GM10248 (cell line): Measurements from ENCODE around the gene ATRNL1.

ENCODE experiments used
- CTCF ChIA-PET: fragments of 300-600 bp; sonication (Branson Sonifier 250); formaldehyde crosslinking; extraction: SDS; loops from one replicate; lab custom pipeline; 2021; ENCODE audit warnings: antibody characterized with exemption; lab: Yijun Ruan, JAX
- POLR2A ChIA-PET: fragments of 350-650 bp; sonication (Branson Sonifier 250); formaldehyde crosslinking; extraction: SDS; loops from one replicate; lab custom pipeline; 2020; ENCODE audit warnings: antibody characterized with exemption; lab: Yijun Ruan, JAX
- DNase-seq: peaks from one replicate; pipeline ENCODE4 v3.0.0; 2012; ENCODE audit errors: extremely low spot score
- CTCF ChIP-seq: IDR thresholded peaks from 2 replicates; pipeline ENCODE4 v1.5.1; 2012; ENCODE audit warnings: mild to moderate bottlenecking, low read depth; ENCODE audit errors: extremely low read depth, missing control alignments, control extremely low read depth

ATRNL1 gene

GRCh38 chr10:115831016-115831415, 737.9 kb downstream of the ATRNL1 start:
- no peak for DNase-seq
- ChIA-PET CTCF (interaction anchor here (0.9 kb wide), 1 partner anchor 42 kb away, joined by 3 read pairs; no protein-coding TSS in a partner anchor), POLR2A (no interaction called here)
- TF ChIP-seq CTCF = no peak

- DNase-seq = no peak
- ChIA-PET POLR2A (no interaction called here), CTCF (no interaction called here)
- no peak for TF ChIP-seq CTCF
These were observed 740.0 kb downstream of the ATRNL1 start for GRCh38 chr10:115833119-115833518.

- no peak for TF ChIP-seq CTCF
- CTCF ChIA-PET = interaction anchor here (1.0 to 1.3 kb wide), 2 partner anchors 15 to 46 kb away, joined by 3 to 7 read pairs; no protein-coding TSS in a partner anchor
- POLR2A ChIA-PET = no interaction called here
- no peak for DNase-seq
These were observed 751.4 kb downstream of the ATRNL1 start for GRCh38 chr10:115844591-115844990.

- DNase-seq = no peak
- ChIA-PET CTCF (interaction anchor here (1.1 kb wide), 1 partner anchor 20 kb away, joined by 3 read pairs; no protein-coding TSS in a partner anchor), POLR2A (no interaction called here)
- no peak for TF ChIP-seq CTCF
These were observed 752.8 kb downstream of the ATRNL1 start for GRCh38 chr10:115845921-115846320.

GRCh38 chr10:115846528-115846927, 753.4 kb downstream of the ATRNL1 start:
- DNase-seq = no peak
- POLR2A ChIA-PET = no interaction called here
- CTCF ChIA-PET = interaction anchor here (1.1 kb wide), 1 partner anchor 20 kb away, joined by 3 read pairs; no protein-coding TSS in a partner anchor
- no peak for TF ChIP-seq CTCF

- no peak for DNase-seq
- CTCF ChIA-PET = no interaction called here
- POLR2A ChIA-PET = no interaction called here
- TF ChIP-seq CTCF = no peak
These were observed 756.0 kb downstream of the ATRNL1 start for GRCh38 chr10:115849197-115849596.
